Aorta (tissue), 5 donors: ENCODE data around the gene PFDN2. TPM values are rescaled to one million over a fixed set of nuclear protein-coding genes. Genes with fewer than 3 reads are reported as not detected.

Experiments
- ATAC-seq: fragments of 200-7000 bp; cut with Tn5 transposase; one replicate; pipeline ENCODE4 v1.9.1; 2022; ENCODE audit warnings: moderate library complexity; ENCODE audit not compliant: low FRiP score
- DNase-seq, 2 donors: peaks; one replicate each; pipeline ENCODE4 v3.0.0-alpha.2; 2020
- H3K27ac ChIP-seq, 2 donors: one replicate each; pipeline ENCODE4 v1.5.1; 2013; ENCODE audit warnings: low read length in 2 of 2, mild to moderate bottlenecking in 2 of 2, moderate library complexity in 2 of 2, control low read depth in 1 of 2, inconsistent platforms in 1 of 2, low read depth in 1 of 2
- H3K27me3 ChIP-seq, 2 donors: one replicate each; pipeline ENCODE4 v1.6.1; 2013; ENCODE audit warnings: control low read depth in 1 of 2, low read length in 1 of 2, mild to moderate bottlenecking in 1 of 2, moderate library complexity in 1 of 2; ENCODE audit not compliant: insufficient read depth in 2 of 2, control insufficient read depth in 1 of 2
- H3K36me3 ChIP-seq, 2 donors: one replicate each; pipeline ENCODE4 v1.6.1; 2013; ENCODE audit warnings: control low read depth in 1 of 2, low read length in 1 of 2, mild to moderate bottlenecking in 1 of 2; ENCODE audit not compliant: insufficient read depth in 2 of 2, control insufficient read depth in 1 of 2
- H3K4me1 ChIP-seq, 2 donors: one replicate each; pipeline ENCODE4 v1.6.1; 2013; ENCODE audit warnings: low read length in 2 of 2, control low read depth in 1 of 2, mild to moderate bottlenecking in 1 of 2, moderate library complexity in 1 of 2; ENCODE audit not compliant: insufficient read depth in 2 of 2, control insufficient read depth in 1 of 2
- H3K4me3 ChIP-seq, 2 donors: one replicate each; pipeline ENCODE4 v1.5.1; 2013; ENCODE audit warnings: low read length in 2 of 2, control low read depth in 1 of 2, mild to moderate bottlenecking in 1 of 2
- H3K9me3 ChIP-seq: one replicate; pipeline ENCODE4 v1.6.1; 2013; ENCODE audit warnings: mild to moderate bottlenecking, low read length; ENCODE audit not compliant: control insufficient read depth
- WGBS, 2 donors: extraction: QIAGEN DNeasy Blood & Tissue Kit; methylation state at CpG; one replicate each; pipeline ENCODE4 v1.1.7; 2013; 5-methylcytosine and 5-hydroxymethylcytosine counted together
- intact Hi-C, 2 donors: fragments of 100-400 bp; cut with DNase I; formaldehyde crosslinking; loops; one replicate each; pipeline versions ENCODE4 v1.14.2 to v1.15.0; 2022
- polyA plus RNA-seq, 2 donors: library from polyadenylated mRNA; stranded (reverse); fragments of 200-250 nt; gene quantifications; one replicate each; pipeline ENCODE4 v1.2.3, GENCODE V29; 2013
- total RNA-seq, 2 donors: library from RNA; stranded (reverse); fragmentation: NEBNext Ultra II Directional; extraction: Animal tissue kit (Norgen Biotek cat#: 25700); gene quantifications; one replicate each; pipeline ENCODE4 v1.2.1, GENCODE V29; 2021
- donor health status: healthy with polysubstance abuse.
- donor health status: Bipolar disorder and iron deficiency.
- donor health status: DM: no; HTN: no; CAD: no.
- donor health status: DM: no; HTN: no; CAD: no.
- donor health status: DM: yes; HTN: yes; CAD: no.

PFDN2 gene
- total and polyA plus RNA-seq, 4 donors = 36.4 to 116 (median 58.4) TPM

DNA sequence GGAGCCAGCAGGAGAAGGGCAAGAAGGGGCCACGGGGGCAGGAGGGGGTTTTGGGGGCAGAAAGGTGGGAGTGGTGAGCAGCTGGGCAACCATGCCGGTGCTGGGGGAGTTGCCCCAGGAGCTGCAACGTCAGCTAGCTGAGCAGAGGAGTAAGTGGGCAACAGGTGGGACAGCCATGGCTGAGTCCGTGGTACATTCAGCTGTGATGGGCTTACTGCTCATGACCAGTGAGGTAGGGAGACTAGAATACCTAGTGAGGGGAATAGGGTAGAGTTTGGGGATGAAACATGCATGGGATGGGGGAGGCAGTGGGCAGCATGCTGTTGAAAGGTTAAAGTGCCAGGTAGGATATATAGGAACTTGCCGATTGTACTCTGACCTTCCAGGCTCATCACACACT, 43.8 kb upstream of the PFDN2 start:
- intact Hi-C loops = no loop called here
- Histone ChIP-seq H3K36me3 (no peaks in the 10 kb centered on the region), H3K27ac (no peak overlapping the region), H3K4me3 (no peak overlapping the region), H3K9me3 (no peaks in the 10 kb centered on the region), H3K4me1 (no peaks in the 10 kb centered on the region), H3K27me3 (no peaks in the 10 kb centered on the region)
- DNase-seq = peak in 1 of 2 donors; percentile 8
- 82 to 85% methylated on average over 5 of the region's 5 CpGs for WGBS, 2 donors
- ATAC-seq = no peak

DNA sequence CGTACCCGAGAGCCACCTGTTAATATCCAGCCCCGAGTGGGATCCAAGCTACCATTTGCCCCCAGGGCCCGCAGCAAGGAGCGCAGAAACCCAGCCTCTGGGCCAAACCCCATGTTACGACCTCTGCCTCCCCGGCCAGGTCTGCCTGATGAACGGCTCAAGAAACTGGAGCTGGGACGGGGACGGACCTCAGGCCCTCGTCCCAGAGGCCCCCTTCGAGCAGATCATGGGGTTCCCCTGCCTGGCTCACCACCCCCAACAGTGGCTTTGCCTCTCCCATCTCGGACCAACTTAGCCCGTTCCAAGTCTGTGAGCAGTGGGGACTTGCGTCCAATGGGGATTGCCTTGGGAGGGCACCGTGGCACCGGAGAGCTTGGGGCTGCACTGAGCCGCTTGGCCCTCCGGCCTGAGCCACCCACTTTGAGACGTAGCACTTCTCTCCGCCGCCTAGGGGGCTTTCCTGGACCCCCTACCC, 42.9 kb upstream of the PFDN2 start:
- Histone ChIP-seq H3K36me3 (no peaks in the 10 kb centered on the region), H3K9me3 (no peaks in the 10 kb centered on the region), H3K27ac (no peak overlapping the region), H3K27me3 (no peaks in the 10 kb centered on the region), H3K4me3 (no peak overlapping the region), H3K4me1 (no peaks in the 10 kb centered on the region)
- WGBS, 2 donors = 90% methylated on average over 22 of the region's 22 CpGs
- ATAC-seq (no peak), DNase-seq (peak; percentile 38 to 46)
- intact Hi-C loops = no loop called here

DNA sequence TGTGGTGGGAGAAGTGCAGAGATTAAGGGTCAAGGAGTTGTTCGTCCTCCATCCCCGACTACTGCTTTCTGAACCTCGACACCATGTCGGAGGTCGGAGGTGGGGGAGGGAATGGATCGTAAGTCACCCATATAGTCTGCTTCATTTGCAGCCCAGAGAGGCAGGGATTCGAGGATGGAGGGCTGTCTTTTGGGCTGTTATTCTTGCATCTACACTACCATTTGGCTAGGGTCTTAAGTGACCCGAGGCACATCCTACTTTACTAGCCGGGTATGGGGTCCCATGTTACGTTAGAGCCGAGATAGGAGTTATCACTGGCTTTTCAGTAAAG, 42.0 kb upstream of the PFDN2 start:
- WGBS, 2 donors = 2 to 3% methylated on average over 11 of the region's 11 CpGs
- H3K36me3 ChIP-seq = no peaks in the 10 kb centered on the region
- no peak for ATAC-seq
- no peak overlapping the region for H3K27ac ChIP-seq
- no peaks in the 10 kb centered on the region for H3K4me1 ChIP-seq
- intact Hi-C loops = loop anchor here in 1 of 2 donors (2.0 kb wide), 1 partner anchor 27 kb away; the partner anchor contains the start of gene DEDD
- no peaks in the 10 kb centered on the region for H3K9me3 ChIP-seq
- DNase-seq = no peak
- H3K27me3 ChIP-seq = no peaks in the 10 kb centered on the region
- peak overlapping the region; percentile 23 to 61 for H3K4me3 ChIP-seq

GRCh38 chr1:161159087-161159912, 41.5 kb upstream of the PFDN2 start, which contains the start of gene USP21:
USP21 (plus strand) TSS chr1:161159500; CDS start chr1:161160641, 1,141 bp downstream.
- WGBS, 2 donors = 1% methylated on average over 59 to 60 of the region's 60 CpGs
- Histone ChIP-seq H3K27me3 (no peaks in the 10 kb centered on the region), H3K4me1 (peaks cover 0 to 1% of the 10 kb centered on the region in 2 donors), H3K27ac (peak within 1 kb of the TSS in 1 of 2 donors; percentile 82), H3K9me3 (no peaks in the 10 kb centered on the region), H3K36me3 (no peaks in the 10 kb centered on the region), H3K4me3 (peak within 1 kb of the TSS; percentile 23 to 61)
- intact Hi-C loops = loop anchor here in 1 of 2 donors (2.0 kb wide), 1 partner anchor 26 kb away; the partner anchor contains the start of gene DEDD
- DNase-seq (peak; percentile 96 to 98), ATAC-seq (peak; percentile 97)

DNA sequence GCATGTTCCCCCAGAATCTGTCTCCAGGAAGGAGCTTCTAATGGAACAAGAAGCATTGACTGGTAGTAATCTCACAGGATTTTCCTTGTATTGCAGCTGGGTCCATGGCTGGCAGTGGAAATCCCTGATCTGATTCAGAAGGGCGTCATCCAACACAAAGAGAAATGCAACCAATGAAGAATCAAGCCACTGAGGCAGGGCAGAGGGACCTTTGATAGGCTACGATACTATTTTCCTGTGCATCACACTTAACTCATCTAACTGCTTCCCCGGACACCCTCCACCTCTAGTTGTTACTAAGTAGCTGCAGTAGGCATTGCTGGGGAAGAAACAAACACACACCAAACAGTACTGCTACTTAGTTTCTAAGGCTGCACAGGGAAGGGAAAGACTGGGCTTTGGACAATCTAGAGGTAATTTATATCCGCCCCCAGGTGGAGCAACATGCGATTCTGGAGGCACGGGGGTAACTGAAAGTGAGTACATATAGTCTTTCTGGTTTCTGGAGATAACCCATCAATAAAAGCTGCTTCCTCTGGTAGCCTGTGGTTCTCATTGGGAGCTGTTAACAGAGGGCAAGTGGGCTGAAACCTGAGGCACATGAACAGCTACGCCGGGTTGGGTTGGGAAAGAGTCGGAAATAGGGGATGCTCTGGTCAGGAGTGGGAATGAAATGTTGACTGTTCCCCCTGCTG, 40.6 kb upstream of the PFDN2 start:
- Histone ChIP-seq H3K4me3 (peak overlapping the region in 1 of 2 donors; percentile 61), H3K4me1 (peaks cover 0 to 1% of the 10 kb centered on the region in 2 donors), H3K27ac (peak overlapping the region in 1 of 2 donors; percentile 82), H3K27me3 (no peaks in the 10 kb centered on the region), H3K9me3 (no peaks in the 10 kb centered on the region), H3K36me3 (no peaks in the 10 kb centered on the region)
- DNase-seq (peak in 1 of 2 donors; percentile 8), ATAC-seq (no peak)
- intact Hi-C loops = loop anchor here in 1 of 2 donors (2.0 kb wide), 1 partner anchor 26 kb away; the partner anchor contains the start of gene DEDD
- WGBS, 2 donors = 73% methylated on average over 9 of the region's 9 CpGs

DNA sequence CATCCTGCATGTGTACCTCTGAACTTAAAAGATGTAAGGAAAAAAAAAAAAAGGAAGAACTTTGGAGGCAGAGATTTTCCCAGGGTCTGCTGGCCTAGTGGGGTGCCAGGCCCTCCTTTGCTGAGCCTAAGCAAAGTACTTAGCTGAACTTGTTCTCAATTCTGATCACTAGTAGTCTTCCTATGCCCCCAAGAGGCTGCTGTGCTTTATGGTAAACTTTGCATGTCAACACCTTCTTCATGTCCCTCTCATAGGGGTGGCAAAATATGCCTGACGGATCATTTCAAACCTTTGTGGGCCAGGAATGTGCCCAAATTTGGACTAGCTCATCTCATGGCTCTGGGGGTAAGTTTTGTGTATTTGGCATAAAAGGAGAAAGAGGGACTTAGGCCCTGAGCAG, 40.0 kb upstream of the PFDN2 start:
- Histone ChIP-seq H3K4me3 (no peak overlapping the region), H3K4me1 (peaks cover 0 to 1% of the 10 kb centered on the region in 2 donors), H3K36me3 (no peaks in the 10 kb centered on the region), H3K27me3 (no peaks in the 10 kb centered on the region), H3K27ac (no peak overlapping the region), H3K9me3 (no peaks in the 10 kb centered on the region)
- ATAC-seq = no peak
- intact Hi-C loops = loop anchor here in 1 of 2 donors (2.0 kb wide), 1 partner anchor 25 kb away; the partner anchor contains the start of gene DEDD
- DNase-seq = peak in 1 of 2 donors; percentile 2
- 84 to 96% methylated on average over 1 of the region's 1 CpG for WGBS, 2 donors

GRCh38 chr1:161153682-161154337, 36.0 kb upstream of the PFDN2 start, which contains the start of gene UFC1:
UFC1 (plus strand) TSS chr1:161153978; CDS start chr1:161153998, 20 bp downstream.
- intact Hi-C loops = loop anchor here in 1 of 2 donors (2.0 kb wide), 1 partner anchor 21 kb away; the partner anchor contains the start of gene DEDD
- Histone ChIP-seq H3K4me3 (peak within 1 kb of the TSS; percentile 70 to 76), H3K27ac (peak within 1 kb of the TSS; percentile 57 to 86), H3K27me3 (no peaks in the 10 kb centered on the region), H3K9me3 (no peaks in the 10 kb centered on the region), H3K36me3 (no peaks in the 10 kb centered on the region), H3K4me1 (peaks cover 0 to 1% of the 10 kb centered on the region in 2 donors)
- peak; percentile 89 to 90 for DNase-seq
- ATAC-seq = peak; percentile 95
- 0 to 1% methylated on average over 33 of the region's 33 CpGs for WGBS, 2 donors

DNA sequence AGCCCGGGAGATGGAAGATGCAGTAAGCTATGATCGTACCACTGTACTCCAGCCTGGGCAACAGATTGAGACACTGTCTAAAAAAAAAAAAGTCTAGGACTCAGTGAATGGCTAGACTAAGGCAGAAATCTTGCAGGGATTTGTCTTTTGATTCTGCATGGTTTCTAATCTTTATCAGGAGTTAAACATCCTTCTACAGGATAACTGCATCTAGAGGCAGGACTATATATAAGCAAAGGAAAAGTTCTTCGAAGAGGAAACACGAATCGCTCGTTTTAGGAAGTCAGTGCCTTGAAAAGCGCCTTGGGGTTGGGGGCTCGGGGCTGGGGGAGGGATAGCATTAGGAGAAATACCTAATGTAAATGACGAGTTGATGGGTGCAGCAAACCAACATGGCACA, 35.3 kb upstream of the PFDN2 start:
- WGBS, 2 donors = 15 to 18% methylated on average over 9 of the region's 9 CpGs
- DNase-seq = no peak

More for the DNA sequence above, 35.3 kb upstream of the PFDN2 start:
- Histone ChIP-seq H3K4me3 (peak overlapping the region; percentile 70 to 76), H3K9me3 (no peaks in the 10 kb centered on the region), H3K27me3 (no peaks in the 10 kb centered on the region), H3K4me1 (peaks cover 0 to 1% of the 10 kb centered on the region in 2 donors), H3K36me3 (no peaks in the 10 kb centered on the region), H3K27ac (peak overlapping the region in 1 of 2 donors; percentile 57)
- intact Hi-C loops = loop anchor here in 1 of 2 donors (2.0 kb wide), 1 partner anchor 20 kb away; the partner anchor contains the start of gene DEDD
- ATAC-seq = no peak
